Activated T-helper 1 cell treated with Interleukin-2 at 50 U/mL for 16 hours (primary cell): ENCODE measurements around the gene CARD9.
A peak's percentile ranks its signal among the peaks of the same experiment; 100 is the strongest.

Experiments
- DNase-seq: peaks from one replicate; pipeline ENCODE4 v3.0.0-alpha.2; 2020; ENCODE audit warnings: low read depth

Gene CARD9

DNA sequence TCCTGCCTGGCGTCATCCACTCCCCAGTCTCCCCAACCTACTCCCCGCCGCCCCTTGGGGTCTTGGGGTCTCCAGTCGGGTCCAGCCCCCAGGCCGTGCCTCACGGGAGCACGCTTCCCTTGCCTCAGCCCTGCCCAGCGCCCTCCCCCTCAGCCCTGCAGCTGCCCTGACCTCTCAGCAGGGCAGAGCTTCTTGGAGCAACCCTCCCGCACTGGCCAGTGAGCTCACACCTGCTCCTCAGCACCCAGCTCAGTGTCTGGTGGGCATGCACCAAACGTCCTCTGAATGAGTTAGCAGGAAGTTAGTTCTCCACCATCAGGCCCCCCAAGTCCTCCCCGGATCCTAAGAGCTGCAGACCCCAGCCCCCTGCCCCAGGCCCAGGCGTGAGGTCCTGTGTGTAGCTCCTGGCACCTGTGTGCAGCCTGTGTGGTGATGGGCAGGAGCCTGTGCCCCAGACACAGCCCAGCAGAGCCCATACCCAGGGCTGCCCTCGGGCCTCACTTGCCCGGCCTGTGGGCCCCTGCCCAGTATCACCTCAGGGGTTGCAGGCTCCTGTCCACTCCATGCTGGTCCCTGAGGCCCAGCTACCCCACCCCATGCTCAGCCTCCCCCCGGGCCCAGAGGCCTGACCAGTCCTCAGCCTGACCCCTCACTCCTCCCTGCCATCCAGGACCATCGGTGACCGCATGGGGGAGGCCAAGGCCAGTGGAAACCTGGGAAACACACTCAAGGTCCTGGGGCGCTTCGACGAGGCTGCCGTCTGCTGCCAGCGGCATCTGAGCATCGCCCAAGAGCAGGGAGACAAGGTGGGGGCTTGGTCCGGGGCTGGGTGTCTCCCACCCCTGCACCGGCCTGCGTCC lies 37.9 kb downstream of the CARD9 start:
- DNase-seq = no peak

- no peak for DNase-seq
Measured at GRCh38 chr9:136334541-136334940, 38.9 kb downstream of the CARD9 start.

GRCh38 chr9:136333486-136333885 lies 40.0 kb downstream of the CARD9 start:
- no peak for DNase-seq

- DNase-seq = no peak
Measured at GRCh38 chr9:136333045-136333444, 40.4 kb downstream of the CARD9 start.

DNA sequence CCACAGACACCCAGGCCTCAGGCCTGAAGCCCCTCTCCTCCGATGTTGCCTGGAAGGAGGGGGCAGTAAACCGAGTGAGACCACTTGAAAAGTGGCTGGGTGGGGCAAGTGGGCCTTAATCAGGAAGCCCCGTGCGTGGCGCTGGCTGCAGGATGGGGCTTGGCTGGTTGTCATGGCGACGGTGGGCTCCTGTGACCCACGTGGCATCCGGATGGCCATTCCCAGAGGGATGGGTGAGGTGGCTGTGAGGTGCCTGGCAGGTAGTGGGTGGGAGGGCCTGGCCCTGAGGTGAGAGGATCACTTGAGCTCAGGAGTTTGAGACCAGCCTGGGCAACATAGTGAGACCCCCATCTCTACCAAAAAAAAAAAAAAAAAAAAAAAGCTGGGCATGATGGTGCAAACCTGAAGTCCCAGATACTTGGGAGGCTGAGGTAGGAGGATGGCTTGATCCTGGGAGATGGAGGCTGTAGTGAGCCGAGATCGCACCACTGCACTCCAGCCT lies 40.9 kb downstream of the CARD9 start:
- DNase-seq = no peak

GRCh38 chr9:136331556-136332481 lies 41.6 kb downstream of the CARD9 start:
- DNase-seq = no peak

DNA sequence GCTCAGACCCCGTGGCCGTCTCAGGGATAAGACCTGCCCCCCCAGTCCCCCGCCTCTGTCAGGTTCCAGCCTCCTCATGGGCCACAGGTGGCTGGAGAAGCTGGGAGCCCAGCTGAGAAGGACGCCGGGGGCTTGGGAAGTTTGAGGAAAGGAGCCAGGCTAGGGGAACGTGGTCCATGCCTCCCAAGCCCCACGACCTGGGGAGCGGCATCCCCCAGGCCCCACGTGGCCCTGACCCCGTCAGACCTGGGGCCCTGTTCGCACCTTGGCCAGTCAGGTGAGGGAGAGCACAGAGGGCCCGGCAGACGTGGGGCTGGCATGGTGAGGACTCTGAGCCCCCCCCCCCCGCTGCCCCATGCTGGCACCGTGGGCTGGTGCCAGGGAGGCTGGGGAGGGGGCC lies 42.4 kb downstream of the CARD9 start:
- no peak for DNase-seq

GRCh38 chr9:136330406-136330990 lies 43.0 kb downstream of the CARD9 start:
- no peak for DNase-seq

GRCh38 chr9:136329636-136330405 lies 43.6 kb downstream of the CARD9 start:
- no peak for DNase-seq

DNA sequence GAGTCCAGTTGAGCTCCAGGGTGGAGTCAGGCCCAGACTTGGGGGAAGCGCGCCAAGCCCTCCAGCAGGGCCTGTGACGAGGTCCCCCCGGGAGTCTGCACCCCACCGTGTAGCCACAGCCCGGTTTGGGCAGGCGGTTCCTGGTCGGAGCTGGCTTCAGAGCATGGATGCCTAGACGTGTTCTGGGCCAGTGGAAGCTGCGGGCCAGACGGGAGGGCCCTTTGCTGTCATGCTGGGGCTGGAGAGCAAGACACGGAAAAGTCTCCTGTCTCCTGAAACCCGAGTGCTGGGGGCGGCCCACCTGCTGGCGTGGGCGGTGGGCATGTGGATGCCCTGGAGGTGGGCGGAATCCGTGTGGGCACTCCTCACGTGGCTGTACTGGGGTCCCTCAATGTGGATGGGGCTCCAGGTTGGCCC lies 44.2 kb downstream of the CARD9 start:
- no peak for DNase-seq

GRCh38 chr9:136328622-136329041 lies 44.8 kb downstream of the CARD9 start:
- no peak for DNase-seq

- no peak for DNase-seq
Measured at GRCh38 chr9:136328011-136328621, 45.4 kb downstream of the CARD9 start.

GRCh38 chr9:136327304-136327974 lies 46.0 kb downstream of the CARD9 start, which contains the start of gene GPSM1:
TSS of gene GPSM1 (plus strand) at chr9:136327539. CDS start at chr9:136327696, 157 bp downstream.
- DNase-seq = peak; percentile 20

DNA sequence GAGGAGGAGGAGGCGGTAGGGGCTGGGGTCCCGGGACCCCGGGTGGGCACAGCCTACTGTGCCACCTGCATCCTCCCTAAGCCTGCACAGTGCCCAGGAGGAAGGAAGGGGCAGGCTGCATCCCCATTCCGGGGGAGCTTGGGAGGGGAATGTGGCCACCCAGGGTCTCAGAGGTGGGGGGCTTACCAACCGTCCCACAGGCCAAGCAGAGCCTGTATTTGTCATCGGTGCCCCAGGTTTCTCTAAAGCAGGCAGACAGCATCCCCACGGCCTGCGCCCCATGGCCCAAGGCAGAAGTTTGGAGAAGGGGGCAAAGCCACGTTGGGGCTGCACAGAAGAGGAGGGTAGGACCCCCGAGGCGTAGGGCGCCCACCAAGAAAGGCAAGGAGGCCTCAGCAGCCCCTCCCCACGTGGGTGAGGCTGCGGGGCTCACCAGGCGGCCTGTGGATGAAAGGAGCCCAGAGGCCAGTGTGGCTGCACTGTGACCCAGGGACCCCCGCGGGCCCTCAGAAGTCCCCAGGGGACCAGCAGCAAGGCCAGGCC lies 46.6 kb downstream of the CARD9 start:
- DNase-seq = no peak

DNA sequence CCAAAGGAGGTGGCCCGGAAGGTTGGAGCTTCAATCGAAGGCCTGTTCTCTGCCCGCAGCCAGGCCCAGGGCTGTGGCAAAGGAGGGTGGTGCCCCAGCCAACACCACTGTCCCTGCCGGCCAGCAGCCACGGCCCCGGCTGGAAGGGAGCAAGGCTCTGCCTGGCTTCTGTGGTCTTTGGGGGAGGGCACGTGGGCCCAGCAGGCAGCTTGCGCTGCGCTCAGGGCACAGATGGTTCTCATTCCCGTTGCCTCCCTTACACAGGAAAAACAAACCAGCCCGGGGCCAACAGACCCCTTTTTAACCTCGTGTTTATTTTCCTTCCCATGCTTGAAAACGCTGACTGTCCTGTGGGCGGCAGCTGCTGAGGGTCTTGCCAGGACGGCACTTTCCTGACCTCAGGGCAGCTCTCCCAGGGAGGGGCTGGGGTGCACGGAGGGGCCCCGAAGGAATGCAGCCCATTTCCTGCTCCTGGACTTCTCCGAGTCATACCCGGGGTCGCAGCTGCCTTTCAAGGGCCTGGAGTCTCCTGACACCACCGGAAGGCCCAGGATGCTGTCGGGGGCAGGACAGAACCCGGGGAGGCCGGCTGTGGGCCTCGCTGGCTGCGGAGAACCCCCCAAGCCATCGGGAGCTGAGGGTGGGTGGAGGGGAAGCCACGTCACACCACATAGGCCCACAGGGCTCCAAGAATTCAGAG lies 47.3 kb downstream of the CARD9 start:
- DNase-seq = no peak

DNA sequence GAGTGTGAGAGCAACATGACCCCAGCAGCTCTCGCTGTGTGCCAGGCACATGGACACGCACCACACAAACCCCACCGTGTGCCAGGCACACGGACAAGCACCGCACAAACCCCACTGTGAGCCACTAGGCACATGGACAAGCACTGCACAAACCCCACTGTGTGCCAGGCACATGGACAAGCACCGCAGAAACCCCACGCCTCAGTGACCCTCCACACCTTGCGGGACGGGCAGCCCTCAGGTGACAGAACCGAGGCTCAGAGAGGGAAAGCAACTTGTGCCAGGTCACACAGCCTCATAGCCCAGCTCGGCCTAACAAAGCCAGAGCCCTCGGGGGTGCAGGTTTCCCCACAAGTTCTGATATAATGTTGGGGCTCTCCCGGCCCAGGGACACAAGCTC lies 48.1 kb downstream of the CARD9 start:
- no peak for DNase-seq

DNA sequence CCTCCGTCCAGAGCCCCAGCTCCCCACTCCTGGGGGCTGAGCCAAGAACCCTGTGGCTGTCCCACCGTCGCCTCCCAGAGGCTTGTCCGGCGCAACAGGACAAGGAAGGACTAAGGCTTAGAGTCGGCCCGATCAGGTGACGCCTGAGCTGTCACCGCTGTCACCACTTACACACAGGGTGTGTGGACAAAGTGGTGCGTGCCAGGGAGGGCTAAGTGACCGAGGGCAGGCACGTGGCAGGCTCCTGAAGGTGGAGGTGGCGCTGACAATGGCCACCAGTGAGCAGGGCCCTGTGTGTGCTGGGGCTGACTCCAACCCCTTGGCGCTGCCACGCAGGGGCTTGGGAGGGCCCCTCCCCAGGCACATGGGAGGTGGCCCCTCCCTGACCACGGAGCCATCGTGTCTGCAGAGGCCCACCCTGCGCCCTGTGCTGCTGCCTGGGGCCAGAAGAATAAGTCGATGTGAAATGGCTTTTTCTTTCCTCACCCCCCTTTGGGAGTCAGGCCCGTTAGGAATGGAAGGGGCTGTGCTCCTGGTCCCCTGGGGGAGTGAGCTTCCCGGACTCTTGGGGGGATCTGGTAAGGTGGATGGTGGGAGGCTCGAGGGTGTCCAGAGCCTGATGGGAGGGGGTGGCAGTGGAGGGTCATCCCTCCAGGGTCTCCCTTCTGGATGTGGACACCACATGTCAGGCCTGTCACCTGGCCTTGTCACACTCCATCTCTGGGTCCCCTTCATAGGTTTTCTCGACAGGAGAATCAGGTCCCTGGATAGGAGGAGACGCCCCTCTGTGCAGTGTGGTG lies 48.8 kb downstream of the CARD9 start:
- no peak for DNase-seq

GRCh38 chr9:136323371-136323789 lies 50.1 kb downstream of the CARD9 start:
- DNase-seq = no peak
